ENCODE results near the gene EXOC3.
"Not testable (repeated sequence)": the region's sequence is repeated elsewhere in the genome, so short reads cannot be mapped to it uniquely, and the experiment has no call there.

EXOC3 gene

DNA sequence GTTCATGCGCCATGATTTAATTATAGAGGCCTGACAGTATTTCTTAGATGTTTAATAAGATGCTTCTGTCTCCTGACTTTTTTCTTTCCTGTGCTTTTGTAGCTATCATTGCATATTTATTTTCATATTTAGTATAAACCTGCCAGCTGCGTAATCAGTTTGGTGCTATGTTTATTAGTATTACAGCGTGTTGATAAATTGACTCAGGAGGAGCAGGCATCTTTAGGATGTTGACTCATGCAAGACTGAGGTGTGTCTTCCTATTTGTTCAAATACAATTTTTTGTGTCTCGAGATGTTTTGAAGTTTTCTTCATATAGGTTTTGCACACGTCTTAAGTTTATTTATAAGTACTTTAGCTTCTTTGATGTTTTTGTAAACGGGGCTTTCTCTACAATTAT, 35.9 kb upstream of the EXOC3 start:
- DNase-seq (ENCODE audit: low read depth in 2 of 2), result no peak

DNA sequence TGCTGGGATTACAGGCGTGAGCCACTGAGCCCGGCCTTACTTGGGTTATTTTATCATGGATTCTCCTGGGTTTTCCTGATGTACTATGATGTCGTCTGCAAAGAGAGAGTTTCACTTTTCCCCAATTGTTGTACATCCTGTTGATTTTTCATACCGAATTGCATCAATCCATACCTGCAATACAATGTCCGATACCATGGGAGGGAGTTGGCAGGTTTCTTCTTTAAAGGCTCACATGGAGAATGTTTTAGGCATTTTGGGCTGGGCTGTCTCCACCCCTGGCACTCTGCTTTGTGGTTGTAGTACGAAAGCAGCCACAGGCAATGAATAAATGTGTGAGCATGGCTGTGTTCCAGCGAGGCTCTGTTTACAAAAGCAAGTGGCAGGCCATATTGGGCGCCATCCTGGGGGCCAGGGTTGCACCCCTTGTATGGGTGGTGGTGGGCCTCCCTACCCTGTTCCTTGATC, 35.1 kb upstream of the EXOC3 start:
- DNase-seq (ENCODE audit: low read depth in 2 of 2), result no peak

DNA sequence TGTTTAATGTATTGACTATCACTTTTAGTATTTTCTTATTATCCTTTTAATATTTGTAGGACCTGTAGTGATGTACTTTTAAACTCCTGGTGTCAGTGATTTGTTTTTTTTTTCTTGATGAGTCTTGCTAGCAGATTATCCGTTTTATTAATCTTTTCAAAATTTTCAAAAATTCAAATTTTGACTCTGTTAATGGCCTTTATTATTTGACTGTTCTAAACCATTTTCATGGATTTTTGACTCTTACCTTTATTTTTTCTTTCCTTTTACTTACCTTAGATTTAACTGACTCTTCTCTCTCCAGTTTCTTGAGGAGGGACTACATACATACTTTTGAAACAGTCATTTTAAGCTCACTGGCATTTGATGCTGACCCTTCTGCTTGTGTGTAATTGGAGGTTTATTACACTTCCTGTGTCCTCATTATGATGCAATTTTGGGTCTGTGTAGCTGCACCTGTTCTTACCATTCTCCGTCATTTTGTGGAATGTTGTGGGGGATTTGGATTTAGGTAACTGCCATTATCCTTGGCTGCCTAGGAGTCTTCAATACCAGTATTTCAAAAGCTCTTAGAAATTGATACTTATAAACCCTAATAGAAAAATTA, 32.0 kb upstream of the EXOC3 start:
- no peak for DNase-seq (ENCODE audit: low read depth in 2 of 2)

GRCh38 chr5:411728-412127, 31.2 kb upstream of the EXOC3 start:
- peak; percentile 50 to 55 for DNase-seq (ENCODE audit: low read depth in 2 of 2)

- not testable (repeated sequence) for DNase-seq (ENCODE audit: low read depth in 2 of 2)
Observed at GRCh38 chr5:414991-415927, 27.7 kb upstream of the EXOC3 start.

DNA sequence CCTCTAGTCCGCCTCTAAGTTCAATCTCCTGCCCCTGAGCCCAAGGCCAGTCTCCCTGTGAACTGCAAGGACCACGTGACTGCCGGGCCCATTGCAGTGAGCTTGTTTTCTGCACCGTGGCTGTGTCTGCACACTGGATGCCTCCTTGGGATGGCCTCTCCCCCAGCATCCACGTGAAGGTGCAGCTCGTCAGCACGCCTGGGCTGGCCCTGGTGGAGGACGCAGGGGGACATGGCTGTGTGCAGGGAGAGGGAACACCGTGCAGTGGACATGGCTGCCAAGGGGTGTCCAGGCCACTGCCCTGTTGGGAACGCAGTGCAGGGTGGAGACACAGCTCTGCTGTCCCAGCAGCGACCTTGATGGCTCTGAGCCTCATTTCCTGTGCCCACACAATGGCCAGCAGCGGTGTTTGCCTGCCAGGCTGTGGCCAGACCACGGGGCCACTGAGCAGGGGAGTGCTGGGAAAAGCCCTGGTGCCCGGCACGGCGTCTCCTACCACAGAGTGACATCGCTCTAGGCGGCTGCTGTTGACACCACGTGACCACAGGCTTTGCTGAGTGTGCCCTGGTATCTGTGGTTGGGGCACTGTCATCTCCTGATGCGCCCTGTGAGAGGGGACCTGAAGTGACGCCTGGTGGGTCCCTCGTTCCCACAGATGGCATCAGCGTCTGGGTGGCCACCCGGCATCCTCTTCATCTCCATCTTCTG, 26.9 kb upstream of the EXOC3 start:
- no peak for DNase-seq (ENCODE audit: low read depth in 2 of 2)

- DNase-seq (ENCODE audit: low read depth in 2 of 2), result no peak
Observed at GRCh38 chr5:416636-416960, 26.4 kb upstream of the EXOC3 start.

DNA sequence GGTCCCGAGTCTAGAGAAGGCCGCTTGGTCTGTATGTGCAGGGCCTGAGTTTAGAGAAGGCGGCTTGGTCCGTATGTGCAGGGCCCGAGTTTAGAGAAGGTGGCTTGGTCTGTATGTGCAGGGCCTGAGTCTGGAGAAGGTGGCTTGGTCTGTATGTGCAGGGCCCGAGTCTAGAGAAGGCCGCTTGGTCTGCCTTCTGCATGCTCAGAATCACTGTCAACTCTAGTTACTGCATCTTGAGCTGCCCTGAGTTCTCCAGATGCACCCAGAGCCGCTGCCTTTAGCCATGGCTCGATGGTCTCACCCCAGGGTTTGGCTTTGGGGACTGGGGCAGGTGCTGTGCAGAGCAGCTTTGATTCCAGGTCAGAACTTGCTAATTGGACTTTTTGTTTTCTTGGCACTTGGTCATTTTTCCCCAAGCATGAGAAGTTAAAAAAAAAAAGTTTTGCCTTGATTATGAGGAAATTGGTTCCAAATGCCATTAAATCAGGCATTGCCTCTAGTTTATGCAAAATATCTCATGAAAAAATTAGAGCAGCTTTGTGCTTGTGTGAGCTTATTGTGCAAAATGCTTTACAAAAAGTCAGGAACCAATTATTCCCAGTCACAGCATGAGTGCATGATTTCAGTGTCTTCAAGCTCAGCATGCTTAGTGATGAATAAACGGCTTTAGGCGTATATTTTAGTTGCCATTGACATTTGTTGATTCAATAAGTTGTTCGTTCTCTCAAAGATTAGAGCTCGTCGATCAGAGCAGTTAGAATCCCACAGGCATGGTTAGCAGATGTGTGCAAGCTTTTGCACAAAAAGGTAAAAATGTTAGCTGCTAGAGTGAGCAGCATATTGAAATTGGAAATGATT, 25.4 kb upstream of the EXOC3 start:
- DNase-seq (ENCODE audit: low read depth in 2 of 2), result no peak

- DNase-seq (ENCODE audit: low read depth in 2 of 2), result no peak
Observed at GRCh38 chr5:418162-419121, 24.5 kb upstream of the EXOC3 start.

DNA sequence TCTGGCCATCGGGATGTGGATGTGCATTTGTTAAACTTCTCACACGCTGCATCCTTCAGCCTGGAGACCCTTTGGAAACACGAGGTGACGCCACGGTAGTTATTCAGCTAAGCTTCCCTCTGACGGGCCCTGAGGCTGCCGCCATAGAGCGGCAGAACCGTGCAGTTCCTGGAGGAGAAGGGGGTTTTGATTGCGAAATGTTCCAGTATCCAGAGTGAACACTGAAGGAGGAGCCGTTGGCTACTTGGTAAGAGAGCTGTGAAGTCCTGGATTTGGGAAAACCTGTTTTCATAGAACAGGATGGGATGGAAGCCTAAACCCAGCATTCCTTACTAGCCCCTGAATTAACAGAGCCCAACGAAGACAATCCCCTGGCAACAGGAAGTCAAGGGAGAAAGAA, 23.0 kb upstream of the EXOC3 start:
- no peak for DNase-seq (ENCODE audit: low read depth in 2 of 2)

GRCh38 chr5:420632-421286, 22.2 kb upstream of the EXOC3 start:
- DNase-seq (ENCODE audit: low read depth in 2 of 2), result no peak

GRCh38 chr5:421287-421880, 21.6 kb upstream of the EXOC3 start:
- DNase-seq (ENCODE audit: low read depth in 2 of 2), result no peak

DNA sequence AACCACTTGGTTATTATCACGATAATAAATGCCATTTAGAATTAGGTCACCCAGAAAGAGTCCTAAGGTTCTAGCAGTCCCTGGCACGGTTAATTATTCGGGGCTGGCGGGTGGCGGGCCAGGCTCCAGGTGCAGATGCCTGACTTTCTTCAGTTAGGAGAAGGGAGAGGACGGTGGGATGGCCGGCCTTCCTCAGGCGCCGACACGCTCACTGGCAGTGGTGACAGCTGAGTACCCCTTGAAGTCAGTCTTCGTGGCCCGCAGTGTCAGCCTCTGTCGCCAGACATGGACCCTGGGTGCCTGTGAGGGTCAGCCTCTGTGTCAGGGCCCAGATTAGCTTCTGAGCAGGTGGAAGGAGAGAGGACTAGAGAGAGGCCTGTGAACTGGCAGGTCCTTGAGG, 21.1 kb upstream of the EXOC3 start:
- DNase-seq (ENCODE audit: low read depth in 2 of 2), result no peak

GRCh38 chr5:422323-423232, 20.4 kb upstream of the EXOC3 start:
- no peak for DNase-seq (ENCODE audit: low read depth in 2 of 2)

GRCh38 chr5:423233-423565, 19.8 kb upstream of the EXOC3 start:
- DNase-seq (ENCODE audit: low read depth in 2 of 2), result no peak

- no peak for DNase-seq (ENCODE audit: low read depth in 2 of 2)
Observed at GRCh38 chr5:423626-424261, 19.2 kb upstream of the EXOC3 start.

DNA sequence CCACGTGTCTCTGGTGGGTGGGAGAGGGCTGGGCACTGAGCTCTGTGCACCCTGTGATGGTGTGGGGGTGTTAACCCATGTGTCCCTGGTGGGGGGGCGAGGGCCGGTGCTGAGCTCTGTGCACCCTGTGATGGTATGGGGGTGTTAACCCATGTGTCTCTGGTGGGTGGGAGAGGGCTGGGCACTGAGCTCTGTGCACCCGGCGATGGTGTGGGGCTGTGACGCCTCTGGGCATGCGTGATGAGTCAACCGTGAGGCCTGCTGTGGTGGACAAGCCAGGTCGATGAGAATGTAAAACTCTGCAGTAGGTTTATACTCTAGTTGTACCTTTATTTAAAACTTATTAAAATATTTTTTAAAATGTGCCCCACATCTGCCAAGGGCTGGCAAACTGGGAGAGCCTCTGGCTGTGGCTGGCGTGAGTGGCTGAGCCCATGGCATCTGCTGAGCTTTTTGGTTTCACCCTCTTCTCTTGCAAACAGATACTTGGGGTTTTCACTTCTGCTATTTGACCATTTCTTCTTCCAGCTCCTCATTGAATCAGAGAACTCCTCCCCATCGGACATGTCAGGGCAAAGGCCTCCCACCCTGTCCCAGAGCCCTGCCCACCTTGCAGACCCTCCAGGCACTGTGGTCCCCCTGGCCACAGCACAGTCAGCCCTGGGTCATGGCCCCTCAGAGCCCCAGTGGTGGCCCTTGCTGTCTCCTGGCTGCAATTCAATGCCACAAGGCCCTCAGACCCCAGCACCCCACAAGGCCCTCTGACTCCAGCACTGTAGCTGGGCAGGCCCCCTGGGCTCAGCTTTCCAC, 18.5 kb upstream of the EXOC3 start:
- DNase-seq (ENCODE audit: low read depth in 2 of 2), result no peak
